Body of pancreas (tissue), 4 donors: Measurements from ENCODE around the gene LRRC51. TPM values are rescaled to one million over a fixed set of nuclear protein-coding genes. Genes with fewer than 3 reads are reported as not detected.

Source experiments
- ATAC-seq: fragments of 150-250 bp; one replicate; pipeline ENCODE4 v1.9.1; 2016
- DNase-seq, 4 donors: peaks; one replicate each; pipeline ENCODE4 v3.0.0-alpha.2; 2019
- H3K27ac ChIP-seq, 4 donors: fragments of 200-600 bp; sonication (generic); 1 replicate in 3 of 4; 2 replicates in 1 of 4; pipeline versions ENCODE4 v1.5.1 to v1.6.1; 2016 to 2019; ENCODE audit warnings: mild to moderate bottlenecking in 1 of 4, mixed read lengths in 1 of 4, moderate library complexity in 1 of 4
- H3K27me3 ChIP-seq, 2 donors: fragments of 200-600 bp; sonication (generic); one replicate each; pipeline ENCODE4 v1.6.0; 2016; ENCODE audit warnings: mild to moderate bottlenecking in 1 of 2
- H3K36me3 ChIP-seq, 2 donors: fragments of 200-600 bp; sonication (generic); replicated peaks in 1 of 2; 2 replicates each; pipeline ENCODE4 v1.5.1; 2016; ENCODE audit warnings: low read depth in 2 of 2; ENCODE audit not compliant: insufficient read depth in 1 of 2
- H3K4me1 ChIP-seq: fragments of 200-600 bp; sonication (generic); one replicate; pipeline ENCODE4 v1.6.0; 2016
- H3K4me3 ChIP-seq, 2 donors: fragments of 200-600 bp; sonication (generic); 1 replicate in 1 of 2; 2 replicates in 1 of 2; pipeline ENCODE4 v1.5.1; 2016 to 2019
- H3K9me3 ChIP-seq, 3 donors: fragments of 200-600 bp; sonication (generic); 1 replicate in 2 of 3; 2 replicates in 1 of 3; pipeline ENCODE4 v1.5.1; 2016
- CTCF ChIP-seq, 7 experiments: fragments of 450-650 bp in 4 of 7; fragments of 200-600 bp in 3 of 7; sonication (generic) in 3 of 7; IDR thresholded peaks; one replicate each; pipeline ENCODE4 v1.5.1; 2016 to 2019; ENCODE audit warnings: antibody characterized with exemption in 7 of 7
- POLR2A ChIP-seq, 3 donors: fragments of 450-650 bp; IDR thresholded peaks; one replicate each; pipeline ENCODE4 v1.6.1; 2016; ENCODE audit warnings: antibody characterized with exemption in 3 of 3, mild to moderate bottlenecking in 2 of 3
- WGBS, 2 donors: methylation state at CpG; one replicate each; pipeline ENCODE4 v1.1.5; 2017; 5-methylcytosine and 5-hydroxymethylcytosine counted together
- intact Hi-C: fragments of 100-400 bp; cut with DNase I; formaldehyde crosslinking; loops from one replicate; pipeline ENCODE4 v1.15.1; 2023
- total RNA-seq, 2 donors: library from RNA; depleted of rRNA; stranded (reverse); fragments of >200 nt; gene quantifications; one replicate each; pipeline ENCODE4 v1.1.0, GENCODE V29; 2016

LRRC51 gene
- total RNA-seq, 2 donors from 2014 or later = 2.3 to 9.9 TPM

- peak; percentile 12 for ATAC-seq
- DNase-seq = peak; percentile 68 to 88 (median 80)
- H3K4me3 ChIP-seq = peak overlapping the region; percentile 35 to 66
- no peaks in the 10 kb centered on the region for H3K9me3 ChIP-seq
- H3K27me3 ChIP-seq = no peaks in the 10 kb centered on the region
- 11 to 19% methylated on average over 5 of the region's 5 CpGs for WGBS, 2 donors
- H3K27ac ChIP-seq = peak overlapping the region; percentile 91 to 98 (median 95)
- intact Hi-C loops = no loop called here
- H3K36me3 ChIP-seq = peaks cover 0 to 3% of the 10 kb centered on the region in 2 donors
- H3K4me1 ChIP-seq = peaks cover 55% of the 10 kb centered on the region
- TF ChIP-seq POLR2A (IDR thresholded peaks at IDR 0.05) (peak in 2 of 3 donors; percentile 12 to 20), CTCF (IDR thresholded peaks at IDR 0.05) (no peak)
Observed at GRCh38 chr11:72039031-72039855, 41.4 kb upstream of the LRRC51 start.

- peak overlapping the region; percentile 35 to 66 for H3K4me3 ChIP-seq
- ATAC-seq (no peak), DNase-seq (peak; percentile 22 to 59 (median 46))
- intact Hi-C loops = no loop called here
- peak overlapping the region; percentile 91 to 98 (median 95) for H3K27ac ChIP-seq
- H3K9me3 ChIP-seq = no peaks in the 10 kb centered on the region
- 2 to 12% methylated on average over 6 of the region's 6 CpGs for whole genome bisulfite sequencing, 2 donors
- H3K27me3 ChIP-seq = no peaks in the 10 kb centered on the region
- peaks cover 59% of the 10 kb centered on the region for H3K4me1 ChIP-seq
- peaks cover 0 to 3% of the 10 kb centered on the region in 2 donors for H3K36me3 ChIP-seq
- TF ChIP-seq POLR2A (IDR thresholded peaks at IDR 0.05) (no peak), CTCF (IDR thresholded peaks at IDR 0.05) (no peak)
Observed at GRCh38 chr11:72039856-72040401, 40.7 kb upstream of the LRRC51 start.

GRCh38 chr11:72040491-72041363, 39.9 kb upstream of the LRRC51 start:
- peak overlapping the region; percentile 91 to 98 (median 95) for H3K27ac ChIP-seq
- no peaks in the 10 kb centered on the region for H3K27me3 ChIP-seq
- peak overlapping the region; percentile 35 to 66 for H3K4me3 ChIP-seq
- intact Hi-C loops = no loop called here
- no peak for TF ChIP-seq POLR2A (IDR thresholded peaks at IDR 0.05)
- no peak for TF ChIP-seq CTCF (IDR thresholded peaks at IDR 0.05)
- 0% methylated on average over 21 to 23 of the region's 23 CpGs for WGBS, 2 donors
- DNase-seq (peak; percentile 95 to 96 (median 96)), ATAC-seq (peak; percentile 86)
- H3K4me1 ChIP-seq = peaks cover 59% of the 10 kb centered on the region
- no peaks in the 10 kb centered on the region for H3K9me3 ChIP-seq
- H3K36me3 ChIP-seq = no peaks in the 10 kb centered on the region

GRCh38 chr11:72041364-72042063, 39.1 kb upstream of the LRRC51 start:
- Histone ChIP-seq H3K4me1 (peaks cover 54% of the 10 kb centered on the region), H3K4me3 (peak overlapping the region; percentile 35 to 66), H3K9me3 (no peaks in the 10 kb centered on the region), H3K27ac (peak overlapping the region; percentile 91 to 98 (median 95)), H3K36me3 (no peaks in the 10 kb centered on the region), H3K27me3 (no peaks in the 10 kb centered on the region)
- peak; percentile 81 to 88 (median 87) for DNase-seq
- TF ChIP-seq POLR2A (IDR thresholded peaks at IDR 0.05) (peak; percentile 79 to 92 (median 90)), CTCF (IDR thresholded peaks at IDR 0.05) (no peak)
- peak; percentile 75 for ATAC-seq
- 1% methylated on average over 12 to 21 of the region's 23 CpGs for WGBS, 2 donors
- intact Hi-C loops = no loop called here
